ENCODE measurements around the gene PTPRB. TPM values are rescaled to one million over a fixed set of nuclear protein-coding genes. Genes with fewer than 3 reads are reported as not detected.

Gene PTPRB
- polyA plus RNA-seq (ENCODE audit: insufficient read length in 3 of 3): 10 to 100 TPM; 19.2 to 22.1 (median 21.1) TPM

GRCh38 chr12:70637303-70638085 lies at the start of gene PTPRB:
Gene PTPRB (minus strand): TSS chr12:70637429. CDS start chr12:70637395, 34 bp downstream.
- DNase-seq (ENCODE audit: low read depth in 3 of 3, low spot score in 2 of 3): no peak

- DNase-seq (ENCODE audit: low read depth in 3 of 3, low spot score in 2 of 3): no peak
Measured at GRCh38 chr12:70686907-70687306, 49.7 kb upstream of the PTPRB start.

- no peak for DNase-seq (ENCODE audit: low read depth in 3 of 3, low spot score in 2 of 3)
Measured at GRCh38 chr12:70686299-70686698, 49.1 kb upstream of the PTPRB start.

DNA sequence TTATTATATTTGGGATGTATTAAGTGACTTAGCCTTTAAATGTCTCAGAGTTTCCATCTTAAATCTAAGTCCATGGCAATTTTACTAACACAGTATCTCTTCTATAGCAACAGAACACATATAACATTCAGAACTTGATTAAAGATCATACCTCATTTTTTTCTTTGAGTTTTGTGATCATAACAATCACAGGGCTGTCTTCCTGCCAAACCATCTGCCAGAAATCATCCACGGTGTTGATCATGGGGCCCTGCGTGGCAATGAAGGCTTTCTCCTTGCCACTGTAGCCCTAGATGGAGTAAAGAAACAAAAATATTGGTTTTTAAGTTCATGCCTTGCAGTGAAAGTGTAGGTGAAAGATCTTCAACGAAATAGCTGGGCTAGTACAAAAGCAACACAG lies 46.7 kb upstream of the PTPRB start:
- DNase-seq (ENCODE audit: low read depth in 3 of 3, low spot score in 2 of 3): no peak

DNA sequence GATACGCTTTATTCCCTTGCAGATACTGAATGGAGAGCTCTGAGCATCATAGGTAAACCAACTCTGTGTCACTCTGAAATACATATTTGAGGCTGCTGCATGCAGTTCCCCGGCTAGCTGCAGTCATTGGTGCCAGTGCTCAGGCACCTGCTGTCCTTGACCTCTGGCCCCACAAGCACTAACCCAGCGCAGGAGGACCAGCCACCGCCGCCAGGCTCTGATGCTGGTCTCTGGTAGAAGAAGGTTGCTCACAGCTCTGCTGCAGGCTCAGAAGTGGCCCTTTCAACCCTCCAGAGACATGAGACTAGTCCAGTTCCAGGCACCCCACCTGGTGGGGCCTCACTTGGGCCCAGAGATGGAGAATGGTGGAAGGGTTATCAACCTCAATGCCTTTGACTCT lies 34.5 kb upstream of the PTPRB start:
- DNase-seq (ENCODE audit: low read depth in 3 of 3, low spot score in 2 of 3): no peak

DNA sequence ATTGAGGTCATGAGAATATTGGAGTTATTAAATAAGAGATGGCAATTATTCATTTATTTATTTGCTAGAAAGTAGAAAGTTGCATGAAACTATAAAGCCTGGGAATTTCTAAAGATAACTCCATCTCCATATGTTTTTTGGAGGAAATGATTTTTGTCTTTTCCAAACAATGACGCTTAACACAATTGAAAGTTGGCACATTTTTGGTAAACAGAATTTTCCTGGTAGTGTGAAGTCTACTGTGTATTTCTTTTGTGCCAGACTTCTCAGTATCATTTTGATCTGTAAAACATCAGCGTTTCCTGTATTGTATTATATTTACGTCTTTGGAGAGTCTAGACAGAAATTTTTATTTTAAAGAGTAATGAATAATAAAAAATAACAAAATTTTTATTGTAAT lies 33.7 kb upstream of the PTPRB start:
- DNase-seq (ENCODE audit: low read depth in 3 of 3, low spot score in 2 of 3): no peak

DNA sequence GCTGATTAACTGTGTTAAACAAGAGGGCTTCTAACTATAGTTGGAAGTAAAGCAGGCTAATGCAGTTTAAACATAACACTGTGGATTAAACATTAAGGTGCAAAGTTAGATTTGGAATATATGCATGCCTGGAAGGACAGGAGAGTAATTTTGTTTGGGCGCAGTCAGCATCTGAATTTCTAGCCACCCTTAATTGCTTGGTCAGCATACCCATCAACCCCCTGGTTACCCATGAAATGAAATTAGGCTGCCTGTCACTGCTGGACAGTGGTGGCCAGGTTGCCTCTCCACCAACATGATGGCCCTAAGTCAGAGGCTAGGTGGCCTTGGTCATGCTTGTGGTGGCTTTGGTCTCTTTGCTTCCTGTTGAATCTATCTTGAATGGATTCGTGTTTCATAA lies 30.0 kb upstream of the PTPRB start:
- no peak for DNase-seq (ENCODE audit: low read depth in 3 of 3, low spot score in 2 of 3)

- DNase-seq (ENCODE audit: low read depth in 3 of 3, low spot score in 2 of 3): no peak
Measured at GRCh38 chr12:70666364-70666763, 29.1 kb upstream of the PTPRB start.

- DNase-seq (ENCODE audit: low read depth in 3 of 3, low spot score in 2 of 3): no peak
Measured at GRCh38 chr12:70664465-70664881, 27.2 kb upstream of the PTPRB start.

GRCh38 chr12:70663838-70664237 lies 26.6 kb upstream of the PTPRB start:
- DNase-seq (ENCODE audit: low read depth in 3 of 3, low spot score in 2 of 3): no peak

DNA sequence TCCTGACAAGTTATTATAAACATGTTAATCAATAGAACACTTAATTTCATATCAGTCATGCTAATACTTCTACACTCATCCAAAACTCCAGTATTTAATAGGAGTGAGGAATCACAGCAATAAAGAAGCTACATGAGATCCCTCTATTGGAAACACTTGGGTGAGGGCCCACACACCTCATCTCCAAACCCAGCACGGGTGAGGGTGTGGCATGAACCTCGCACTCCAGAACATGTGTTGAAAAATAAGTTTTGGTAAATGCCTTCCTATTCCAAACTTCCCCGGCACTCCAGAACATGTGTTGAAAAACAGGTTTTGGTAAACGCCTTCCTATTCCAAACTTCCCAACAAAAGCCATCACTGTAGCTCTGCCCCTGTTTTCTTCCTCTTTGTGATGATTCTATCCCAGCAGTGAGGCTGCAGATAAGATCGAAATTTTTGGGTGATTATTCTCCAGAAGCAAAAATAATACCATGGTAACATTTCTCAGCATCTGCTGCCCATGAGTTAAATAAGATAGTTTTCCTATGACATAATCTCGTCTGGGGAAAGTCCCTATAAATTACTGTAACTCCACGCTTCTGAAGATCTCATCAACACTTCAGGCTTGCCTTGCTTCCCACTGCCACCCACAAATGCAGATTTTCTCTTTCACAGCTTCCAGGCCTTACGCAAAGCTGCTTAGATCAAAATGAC lies 24.4 kb upstream of the PTPRB start:
- no peak for DNase-seq (ENCODE audit: low read depth in 3 of 3, low spot score in 2 of 3)

GRCh38 chr12:70660620-70661219 lies 23.5 kb upstream of the PTPRB start:
- DNase-seq (ENCODE audit: low read depth in 3 of 3, low spot score in 2 of 3): no peak

GRCh38 chr12:70660002-70660604 lies 22.9 kb upstream of the PTPRB start:
- DNase-seq (ENCODE audit: low read depth in 3 of 3, low spot score in 2 of 3): no peak

DNA sequence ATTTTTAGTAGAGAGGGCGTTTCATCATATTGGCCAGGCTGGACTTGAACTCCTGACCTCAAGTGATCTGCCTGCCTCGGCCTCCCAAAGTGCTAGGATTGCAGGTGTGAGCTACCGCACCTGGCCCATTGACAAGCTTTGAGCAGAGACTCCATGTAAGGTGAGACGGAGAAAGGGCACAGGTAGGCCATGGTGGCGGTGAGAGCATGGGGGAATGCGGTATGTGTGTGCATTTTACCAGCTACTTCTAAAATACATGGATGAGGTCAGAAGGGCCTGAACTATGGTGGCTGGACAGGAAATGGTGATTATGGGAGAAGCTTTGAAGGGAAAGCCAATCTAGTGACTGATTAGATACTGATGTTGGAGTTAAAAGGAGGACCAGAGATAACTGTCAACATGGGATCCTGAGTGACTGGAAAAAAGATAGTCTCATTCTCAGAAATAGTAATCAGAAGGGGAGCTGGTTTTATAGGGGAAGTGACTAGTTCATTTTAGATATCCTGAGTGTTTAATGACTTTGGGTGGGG lies 21.9 kb upstream of the PTPRB start:
- DNase-seq (ENCODE audit: low read depth in 3 of 3, low spot score in 2 of 3): no peak

DNA sequence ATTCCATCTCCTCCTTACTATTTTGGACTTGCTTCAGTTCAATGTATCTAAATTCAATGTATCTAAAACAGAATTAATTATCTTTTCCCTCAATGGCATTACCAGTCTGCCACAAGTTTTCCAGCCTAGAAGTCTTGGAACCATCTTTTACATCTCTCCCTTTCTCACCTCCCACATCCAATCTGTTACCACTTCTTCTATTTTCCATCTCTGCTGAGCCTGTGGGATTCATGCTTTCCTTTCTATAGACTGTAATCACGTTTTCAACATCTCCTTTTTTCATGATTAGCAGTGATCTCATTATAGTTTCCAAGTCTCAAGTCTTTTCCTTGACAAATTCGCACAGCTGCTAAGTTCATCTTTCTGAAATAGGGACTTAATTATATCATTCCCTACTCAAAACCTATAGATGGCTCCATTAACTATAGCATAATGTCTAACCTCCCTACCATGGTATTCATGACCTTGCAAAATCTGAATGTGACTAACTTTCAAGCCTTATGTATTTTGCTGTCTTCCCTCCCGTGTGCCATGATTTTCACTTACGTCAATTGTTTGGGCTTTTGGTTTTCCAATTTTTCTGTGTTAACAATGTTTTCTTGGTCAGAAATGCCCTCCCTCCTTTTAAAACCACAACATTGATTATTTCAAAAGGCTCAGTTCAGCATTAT lies 20.5 kb upstream of the PTPRB start:
- no peak for DNase-seq (ENCODE audit: low read depth in 3 of 3, low spot score in 2 of 3)

DNA sequence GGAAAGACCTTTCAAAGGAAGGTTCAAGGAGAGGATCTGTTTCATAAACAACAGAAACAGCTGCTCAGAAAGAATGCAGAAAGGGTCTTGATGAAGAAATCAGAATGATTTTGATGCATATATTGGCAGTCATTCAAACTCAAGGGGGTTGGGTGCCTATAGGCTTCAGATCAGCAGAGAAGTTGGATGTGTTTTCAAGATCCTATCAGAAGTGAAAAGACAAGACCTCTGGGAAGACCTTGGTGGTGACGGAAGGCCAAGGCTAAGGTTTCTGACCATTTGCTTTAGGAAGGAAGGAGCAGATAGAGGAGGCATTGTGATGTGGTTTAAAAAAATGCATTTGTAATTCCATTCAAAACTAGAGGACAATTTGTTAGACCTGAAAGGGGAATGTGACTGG lies 15.2 kb upstream of the PTPRB start:
- no peak for DNase-seq (ENCODE audit: low read depth in 3 of 3, low spot score in 2 of 3)

GRCh38 chr12:70648831-70649230 lies 11.6 kb upstream of the PTPRB start:
- DNase-seq (ENCODE audit: low read depth in 3 of 3, low spot score in 2 of 3): no peak

DNA sequence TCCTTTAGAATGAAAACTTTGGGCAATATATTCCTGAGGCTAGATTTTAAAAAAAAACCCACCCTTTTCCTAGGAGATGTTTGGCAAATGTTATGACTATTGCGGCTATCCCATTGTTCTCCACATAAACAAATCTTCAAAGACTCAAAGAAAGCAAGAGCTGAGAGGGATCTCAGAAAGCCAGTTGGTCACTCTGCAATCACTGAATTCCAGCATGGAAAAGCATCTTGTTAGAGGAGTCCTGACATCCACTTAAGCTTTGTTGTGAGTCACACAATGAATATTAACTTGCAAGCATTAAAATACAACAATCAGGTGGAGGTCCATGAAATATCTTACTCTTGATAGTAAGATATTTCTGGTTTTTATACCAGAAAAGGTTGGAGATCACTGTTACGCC lies 11.0 kb upstream of the PTPRB start:
- DNase-seq (ENCODE audit: low read depth in 3 of 3, low spot score in 2 of 3): no peak

- no peak for DNase-seq (ENCODE audit: low read depth in 3 of 3, low spot score in 2 of 3)
Measured at GRCh38 chr12:70646850-70647249, 9.6 kb upstream of the PTPRB start.

- DNase-seq (ENCODE audit: low read depth in 3 of 3, low spot score in 2 of 3): no peak
Measured at GRCh38 chr12:70645494-70646317, 8.5 kb upstream of the PTPRB start.
